Glutamatergic neuron (in vitro differentiated cells): ENCODE data around the gene CRYBG1. TPM values are rescaled to one million over a fixed set of nuclear protein-coding genes. Genes with fewer than 3 reads are reported as not detected.

Experiments
- DNase-seq: peaks from one replicate; pipeline ENCODE4 v3.0.0; 2022
- H3K27ac Mint-ChIP-seq: one replicate; pipeline ENCODE4 v1.8.0; 2020; ENCODE audit warnings: mild to moderate bottlenecking, mixed read lengths, inconsistent platforms; ENCODE audit not compliant: unreplicated experiment
- H3K27me3 Mint-ChIP-seq: one replicate; pipeline ENCODE4 v1.8.0; 2020; ENCODE audit warnings: mild to moderate bottlenecking, moderate library complexity, mixed read lengths, inconsistent platforms; ENCODE audit not compliant: unreplicated experiment
- H3K36me3 Mint-ChIP-seq: one replicate; pipeline ENCODE4 v1.8.0; 2020; ENCODE audit warnings: mild to moderate bottlenecking, mixed read lengths, inconsistent platforms; ENCODE audit not compliant: unreplicated experiment
- H3K4me1 Mint-ChIP-seq: one replicate; pipeline ENCODE4 v1.8.0; 2020; ENCODE audit warnings: mild to moderate bottlenecking, low read depth, mixed read lengths, inconsistent platforms; ENCODE audit not compliant: unreplicated experiment
- H3K4me3 Mint-ChIP-seq: one replicate; pipeline ENCODE4 v1.8.0; 2020; ENCODE audit warnings: mild to moderate bottlenecking, mixed read lengths, inconsistent platforms; ENCODE audit not compliant: unreplicated experiment
- H3K9me3 Mint-ChIP-seq: one replicate; pipeline ENCODE4 v1.8.0; 2020; ENCODE audit warnings: mild to moderate bottlenecking, moderate library complexity, mixed read lengths, inconsistent platforms; ENCODE audit not compliant: unreplicated experiment
- CTCF ChIP-seq: fragments of 200-600 bp; sonication (generic); IDR thresholded peaks from one replicate; pipeline ENCODE4 v1.5.0; 2021; ENCODE audit not compliant: partially characterized antibody, unreplicated experiment
- total RNA-seq: library from RNA; stranded (reverse); fragmentation: NEBNext Ultra II Directional; extraction: Animal tissue kit (Norgen Biotek cat#: 25700); gene quantifications from one replicate; pipeline ENCODE4 v1.2.1, GENCODE V29; 2021; ENCODE audit not compliant: unreplicated experiment

The CRYBG1 gene
- total RNA-seq, 1 donor from 2014 or later: 0.15 TPM

DNA sequence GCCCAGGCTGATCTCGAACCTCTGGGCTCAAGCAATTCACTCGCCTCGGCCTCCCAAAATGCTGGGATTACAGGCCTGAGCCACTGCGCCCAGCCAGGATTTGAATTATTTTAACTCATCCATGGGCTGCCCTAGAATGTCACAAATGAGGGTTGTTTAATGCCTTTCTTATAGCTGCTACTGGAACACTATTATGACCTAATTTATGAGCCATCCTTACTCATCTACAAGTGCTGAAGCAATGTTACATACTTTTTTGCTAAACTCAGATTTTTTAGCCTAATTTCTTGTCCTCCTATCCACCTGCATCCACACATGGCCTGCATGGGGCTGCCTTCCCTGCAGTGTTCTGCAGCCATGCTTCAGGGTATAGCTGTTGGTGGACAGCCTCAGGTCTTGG is 208.9 kb downstream of the CRYBG1 start:
- no peak for TF ChIP-seq CTCF
- Mint-ChIP-seq H3K27me3 (peaks cover 5% of the 10 kb centered on the region), H3K4me1 (peaks cover 5% of the 10 kb centered on the region), H3K9me3 (no peaks in the 10 kb centered on the region), H3K27ac (no peak overlapping the region), H3K4me3 (no peak overlapping the region), H3K36me3 (no peaks in the 10 kb centered on the region)
- DNase-seq: no peak

- no peak for TF ChIP-seq CTCF
- no peak for DNase-seq
- Mint-ChIP-seq H3K36me3 (no peaks in the 10 kb centered on the region), H3K4me3 (no peak overlapping the region), H3K27ac (no peak overlapping the region), H3K4me1 (peaks cover 7% of the 10 kb centered on the region), H3K9me3 (no peaks in the 10 kb centered on the region), H3K27me3 (peaks cover 5% of the 10 kb centered on the region)
These were observed 211.9 kb downstream of the CRYBG1 start for GRCh38 chr6:106572436-106572835.

- Mint-ChIP-seq H3K4me3 (no peak overlapping the region), H3K9me3 (no peaks in the 10 kb centered on the region), H3K27me3 (peaks cover 3% of the 10 kb centered on the region), H3K36me3 (no peaks in the 10 kb centered on the region), H3K27ac (no peak overlapping the region), H3K4me1 (peaks cover 7% of the 10 kb centered on the region)
- TF ChIP-seq CTCF: no peak
- no peak for DNase-seq
These were observed 212.5 kb downstream of the CRYBG1 start for GRCh38 chr6:106572875-106573585.

DNA sequence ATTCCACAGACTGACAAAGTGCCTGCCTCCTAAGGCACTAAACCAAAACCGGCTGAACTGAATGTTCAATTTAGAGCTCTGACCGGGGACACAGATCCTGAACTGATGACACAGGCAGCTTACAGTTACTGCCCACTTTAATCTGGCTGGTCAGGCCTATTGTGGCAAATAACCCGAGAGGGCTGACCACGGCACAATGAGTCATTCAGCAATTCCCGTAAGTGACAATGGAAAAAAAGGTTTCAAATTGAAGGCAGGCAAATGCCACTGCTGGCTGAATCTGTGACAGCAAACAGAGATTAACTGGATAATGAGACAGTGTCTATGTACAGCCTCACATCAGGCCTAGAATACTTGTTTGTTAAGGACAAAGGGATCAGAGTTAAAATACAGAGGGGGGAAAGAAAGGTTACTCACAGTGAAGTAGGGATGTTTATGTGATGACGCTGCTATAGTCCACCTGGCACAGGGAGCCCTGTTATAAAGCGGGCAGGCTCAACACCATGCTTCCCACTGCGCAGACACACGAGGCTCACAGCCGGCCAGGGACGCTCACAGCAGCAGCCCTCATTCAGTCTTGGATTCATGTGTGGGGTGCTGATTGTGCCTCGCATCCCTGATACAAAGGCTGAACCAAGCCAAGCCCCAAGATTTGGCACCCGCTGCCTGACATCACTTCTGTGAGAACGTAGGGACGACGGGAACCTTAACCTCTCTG is 214.4 kb downstream of the CRYBG1 start:
- TF ChIP-seq CTCF: no peak
- DNase-seq: no peak
- no peak overlapping the region for H3K27ac Mint-ChIP-seq
- peaks cover 3% of the 10 kb centered on the region for H3K27me3 Mint-ChIP-seq
- no peaks in the 10 kb centered on the region for H3K9me3 Mint-ChIP-seq
- H3K36me3 Mint-ChIP-seq: no peaks in the 10 kb centered on the region
- peaks cover 7% of the 10 kb centered on the region for H3K4me1 Mint-ChIP-seq
- no peak overlapping the region for H3K4me3 Mint-ChIP-seq

DNA sequence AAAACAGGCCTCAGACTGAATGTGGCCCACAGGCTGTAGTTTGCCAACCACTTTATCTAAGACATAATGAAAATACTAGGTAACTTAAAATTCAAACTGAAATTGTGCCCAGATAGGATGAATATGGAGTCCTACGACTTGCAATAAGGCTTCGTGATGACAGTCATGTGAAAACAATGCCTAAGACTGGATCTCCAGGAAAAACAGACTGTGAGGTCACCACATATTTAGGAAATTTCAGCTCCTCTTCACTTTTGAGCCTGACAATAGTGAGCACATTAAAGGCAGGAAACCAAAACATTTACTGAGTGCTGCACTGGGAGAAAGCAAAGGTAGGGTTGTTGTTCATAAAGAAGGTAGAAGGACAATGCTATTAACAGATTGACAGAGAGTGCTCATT is 218.8 kb downstream of the CRYBG1 start:
- H3K9me3 Mint-ChIP-seq: no peaks in the 10 kb centered on the region
- H3K36me3 Mint-ChIP-seq: no peaks in the 10 kb centered on the region
- H3K27ac Mint-ChIP-seq: no peak overlapping the region
- H3K27me3 Mint-ChIP-seq: no peaks in the 10 kb centered on the region
- no peak for TF ChIP-seq CTCF
- H3K4me3 Mint-ChIP-seq: no peak overlapping the region
- no peak for DNase-seq
- H3K4me1 Mint-ChIP-seq: peaks cover 2% of the 10 kb centered on the region
